ENCODE measurements around the gene ZNF570. TPM values are rescaled to one million over a fixed set of nuclear protein-coding genes. Genes with fewer than 3 reads are reported as not detected.

ZNF570 gene
- total RNA-seq, 2 experiments from 2014 or later, result 5.2 to 5.3 TPM

DNA sequence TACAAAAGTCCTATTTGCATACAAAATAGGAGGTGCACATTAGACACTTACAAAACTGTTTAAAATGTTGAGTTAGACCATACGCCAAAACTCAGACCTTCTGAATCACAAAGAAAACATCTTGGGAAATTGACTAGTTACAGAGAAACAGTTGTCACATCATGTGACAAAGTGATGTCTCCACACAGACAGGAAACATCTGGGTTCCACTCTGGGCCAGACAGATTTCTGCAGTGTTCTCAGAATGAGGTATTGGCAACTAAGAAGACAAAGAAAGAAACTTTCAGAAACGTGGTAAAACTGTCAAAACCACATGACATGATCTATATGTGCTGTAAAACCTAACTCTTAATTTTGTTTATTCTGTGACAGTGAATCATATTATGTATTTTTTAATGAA is 44.2 kb downstream of the ZNF570 start:
- peaks cover 73% of the 10 kb centered on the region for H3K36me3 Mint-ChIP-seq (ENCODE audit: low read depth)
- H3K27ac Mint-ChIP-seq, result no peak overlapping the region
- no peak for DNase-seq
- ChIA-PET POLR2A (no interaction called here), CTCF (no interaction called here)
- H3K4me3 Mint-ChIP-seq, result no peak overlapping the region
- intact Hi-C loops (cut with micrococcal nuclease), result no loop called here
- TF ChIP-seq, protein P1, sequence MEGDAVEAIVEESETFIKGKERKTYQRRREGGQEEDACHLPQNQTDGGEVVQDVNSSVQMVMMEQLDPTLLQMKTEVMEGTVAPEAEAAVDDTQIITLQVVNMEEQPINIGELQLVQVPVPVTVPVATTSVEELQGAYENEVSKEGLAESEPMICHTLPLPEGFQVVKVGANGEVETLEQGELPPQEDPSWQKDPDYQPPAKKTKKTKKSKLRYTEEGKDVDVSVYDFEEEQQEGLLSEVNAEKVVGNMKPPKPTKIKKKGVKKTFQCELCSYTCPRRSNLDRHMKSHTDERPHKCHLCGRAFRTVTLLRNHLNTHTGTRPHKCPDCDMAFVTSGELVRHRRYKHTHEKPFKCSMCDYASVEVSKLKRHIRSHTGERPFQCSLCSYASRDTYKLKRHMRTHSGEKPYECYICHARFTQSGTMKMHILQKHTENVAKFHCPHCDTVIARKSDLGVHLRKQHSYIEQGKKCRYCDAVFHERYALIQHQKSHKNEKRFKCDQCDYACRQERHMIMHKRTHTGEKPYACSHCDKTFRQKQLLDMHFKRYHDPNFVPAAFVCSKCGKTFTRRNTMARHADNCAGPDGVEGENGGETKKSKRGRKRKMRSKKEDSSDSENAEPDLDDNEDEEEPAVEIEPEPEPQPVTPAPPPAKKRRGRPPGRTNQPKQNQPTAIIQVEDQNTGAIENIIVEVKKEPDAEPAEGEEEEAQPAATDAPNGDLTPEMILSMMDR (IDR thresholded peaks at IDR 0.05), result no peak
- no peaks in the 10 kb centered on the region for H3K4me1 Mint-ChIP-seq (ENCODE audit: low read depth)
- no peak for ATAC-seq
- H3K9me3 Mint-ChIP-seq, result peaks cover 42% of the 10 kb centered on the region
- H3K27me3 Mint-ChIP-seq, result no peaks in the 10 kb centered on the region

DNA sequence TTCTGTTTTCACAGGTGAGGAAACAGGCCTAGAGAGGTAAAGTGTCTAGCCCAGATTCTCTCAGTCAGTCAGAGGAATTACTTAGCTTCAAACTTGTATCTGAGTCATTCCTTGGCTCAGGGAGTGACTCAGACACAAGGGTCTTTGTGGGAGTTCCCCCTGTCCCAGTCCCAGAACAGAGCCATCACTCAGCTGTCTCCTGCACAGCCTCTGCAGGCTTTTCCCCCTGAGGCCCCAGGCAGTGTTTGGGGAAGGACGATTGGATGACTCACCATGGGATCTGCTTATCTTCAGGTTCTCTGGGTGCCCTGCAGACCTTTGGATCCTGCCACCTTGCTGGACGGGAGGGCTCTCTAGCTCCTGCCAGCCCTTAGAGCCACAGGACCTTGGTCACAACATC is 50.7 kb downstream of the ZNF570 start:
- Mint-ChIP-seq H3K4me1 (ENCODE audit: low read depth) (no peaks in the 10 kb centered on the region), H3K27me3 (no peaks in the 10 kb centered on the region), H3K4me3 (no peak overlapping the region), H3K36me3 (ENCODE audit: low read depth) (peaks cover 74% of the 10 kb centered on the region), H3K27ac (no peak overlapping the region), H3K9me3 (peaks cover 36% of the 10 kb centered on the region)
- POLR2A ChIA-PET, result interaction anchor here (0.5 kb wide), 1 partner anchor 57 kb away, joined by 3 read pairs; no protein-coding TSS in a partner anchor
- TF ChIP-seq, protein P1 (IDR thresholded peaks at IDR 0.05), result no peak
- CTCF ChIA-PET, result no interaction called here
- intact Hi-C loops (cut with micrococcal nuclease), result no loop called here
- ATAC-seq, result peak; percentile 39
- no peak for DNase-seq

DNA sequence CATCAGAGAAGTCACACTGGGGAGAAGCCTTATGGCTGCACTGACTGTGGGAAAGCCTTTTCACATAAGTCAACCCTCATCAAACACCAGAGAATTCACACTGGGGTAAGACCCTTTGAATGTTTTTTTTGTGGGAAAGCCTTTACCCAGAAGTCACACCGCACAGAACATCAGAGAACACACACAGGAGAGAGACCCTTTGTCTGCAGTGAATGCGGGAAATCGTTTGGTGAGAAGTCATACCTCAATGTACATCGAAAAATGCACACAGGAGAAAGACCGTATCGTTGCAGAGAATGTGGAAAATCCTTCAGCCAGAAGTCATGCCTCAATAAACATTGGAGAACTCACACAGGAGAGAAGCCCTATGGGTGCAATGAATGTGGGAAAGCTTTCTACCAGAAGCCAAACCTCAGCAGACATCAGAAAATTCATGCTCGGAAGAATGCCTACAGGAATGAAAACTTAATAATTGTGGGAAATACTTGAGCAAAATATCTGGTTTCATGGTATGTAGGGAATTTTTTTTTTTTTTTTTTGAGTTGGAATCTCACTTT is 68.3 kb downstream of the ZNF570 start:
- POLR2A ChIA-PET, result no interaction called here

More for the DNA sequence above, 68.3 kb downstream of the ZNF570 start:
- no peak for DNase-seq
- no peaks in the 10 kb centered on the region for H3K4me1 Mint-ChIP-seq (ENCODE audit: low read depth)
- no peak overlapping the region for H3K27ac Mint-ChIP-seq
- intact Hi-C loops (cut with micrococcal nuclease), result no loop called here
- peaks cover 57% of the 10 kb centered on the region for H3K36me3 Mint-ChIP-seq (ENCODE audit: low read depth)
- ATAC-seq, result no peak
- H3K4me3 Mint-ChIP-seq, result no peak overlapping the region
- TF ChIP-seq, protein P1 (IDR thresholded peaks at IDR 0.05), result no peak
- peaks cover 44% of the 10 kb centered on the region for H3K9me3 Mint-ChIP-seq
- H3K27me3 Mint-ChIP-seq, result no peaks in the 10 kb centered on the region
- CTCF ChIA-PET, result interaction anchor here (0.7 kb wide), 1 partner anchor 81 kb away, joined by 3 read pairs; no protein-coding TSS in a partner anchor

Other genes starting within 250 kb of the ZNF570 start
- gene ZNF527, start 98.3 kb upstream of the ZNF570 start, total RNA-seq, result 1 to 10 TPM; 5.2 to 5.5 TPM
- 10 to 100 TPM in 1 of 2 experiments, 1 to 10 TPM in 1; 7.5 to 11.3 TPM for gene ZNF569, start 1.9 kb upstream of the ZNF570 start, total RNA-seq
- 1 to 10 TPM; 3.5 to 3.8 TPM for gene ZNF793, start 37.6 kb downstream of the ZNF570 start, total RNA-seq
- gene ZNF571, start 125.4 kb downstream of the ZNF570 start, total RNA-seq, result 1 to 10 TPM; 3.4 to 4.0 TPM
- 1 to 10 TPM; 1.7 to 2.2 TPM for gene ZNF540, start 125.5 kb downstream of the ZNF570 start, total RNA-seq
- gene ZFP30, start 186.1 kb downstream of the ZNF570 start, total RNA-seq, result 1 to 10 TPM; 9.0 to 9.7 TPM

All from activated CD8-positive, alpha-beta T cell treated with anti-CD3 and anti-CD28 coated beads for 36 hours (primary cell).